ENCODE measurements around the gene LDLRAD2.
"Not testable (repeated sequence)": the region's sequence is repeated elsewhere in the genome, so short reads cannot be mapped to it uniquely, and the experiment has no call there.

Gene LDLRAD2

DNA sequence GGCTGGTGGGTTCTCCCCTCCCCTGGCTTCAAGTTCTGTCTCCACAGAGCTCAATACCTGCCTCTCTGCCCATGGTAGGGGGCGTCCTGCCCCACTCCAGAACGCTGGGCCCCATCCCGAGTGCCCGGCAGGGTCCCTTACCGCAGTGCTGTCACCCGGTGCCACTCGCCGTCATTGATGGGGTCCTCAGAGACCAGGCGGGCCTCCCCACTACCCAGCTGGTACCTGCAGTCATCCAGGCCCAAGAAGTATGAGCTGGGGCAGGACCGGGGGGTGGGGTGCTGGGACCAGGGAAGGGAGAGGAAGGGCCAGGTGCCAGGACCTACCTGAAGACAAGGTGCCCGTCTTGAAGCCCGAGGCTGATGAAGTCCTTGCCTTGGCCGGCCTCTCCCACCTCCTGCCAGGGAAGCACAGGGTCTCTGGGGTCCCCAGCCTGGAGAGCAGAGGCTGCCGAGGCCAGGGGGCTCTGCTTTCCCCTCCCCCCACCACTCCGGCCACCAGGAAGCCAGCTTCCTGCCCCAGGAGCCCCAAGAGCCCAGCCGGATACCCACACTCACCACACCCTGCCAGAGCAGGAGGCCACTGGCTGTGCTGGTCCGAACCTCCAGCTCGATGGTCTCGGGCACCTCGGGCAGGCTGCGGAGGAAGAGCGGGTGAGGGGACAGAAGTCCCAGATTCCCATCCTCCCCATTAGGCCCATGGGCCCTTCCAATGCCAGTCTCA lies 12.1 kb downstream of the LDLRAD2 start:
- no peak for DNase-seq (ENCODE audit: low spot score)

GRCh38 chr1:21824926-21825325 lies 12.9 kb downstream of the LDLRAD2 start:
- DNase-seq (ENCODE audit: low spot score): no peak

- DNase-seq (ENCODE audit: low spot score): no peak
These were observed 13.3 kb downstream of the LDLRAD2 start for GRCh38 chr1:21825393-21825792.

- DNase-seq (ENCODE audit: low spot score): not testable (repeated sequence)
These were observed 14.6 kb downstream of the LDLRAD2 start for GRCh38 chr1:21826694-21827093.

DNA sequence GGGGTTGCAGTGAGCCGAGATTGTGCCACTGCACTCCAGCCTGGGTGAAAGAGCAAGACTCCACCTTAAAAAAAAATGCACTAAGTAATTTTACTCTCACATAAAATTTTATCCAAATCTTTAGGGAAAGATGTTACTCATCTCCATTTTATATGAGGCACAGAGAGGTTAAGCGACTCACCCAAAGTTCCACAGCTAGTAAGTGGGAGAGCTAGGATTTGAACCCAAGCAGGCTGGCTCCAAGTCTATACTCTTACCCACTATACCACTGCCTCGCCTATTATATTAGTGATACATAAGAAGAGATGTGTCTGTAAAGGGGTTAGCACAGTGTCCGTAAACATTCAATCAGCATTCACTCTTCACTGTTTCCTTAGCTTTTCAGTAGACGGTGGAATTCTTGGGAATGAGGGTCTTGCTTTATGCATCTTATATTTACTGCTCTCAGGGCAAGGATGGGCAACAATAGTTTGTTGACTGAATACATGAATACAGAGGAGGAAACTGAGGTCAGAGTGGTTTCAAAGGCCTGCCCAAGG lies 15.1 kb downstream of the LDLRAD2 start:
- no peak for DNase-seq (ENCODE audit: low spot score)

GRCh38 chr1:21828075-21828474 lies 16.0 kb downstream of the LDLRAD2 start:
- DNase-seq (ENCODE audit: low spot score): no peak

DNA sequence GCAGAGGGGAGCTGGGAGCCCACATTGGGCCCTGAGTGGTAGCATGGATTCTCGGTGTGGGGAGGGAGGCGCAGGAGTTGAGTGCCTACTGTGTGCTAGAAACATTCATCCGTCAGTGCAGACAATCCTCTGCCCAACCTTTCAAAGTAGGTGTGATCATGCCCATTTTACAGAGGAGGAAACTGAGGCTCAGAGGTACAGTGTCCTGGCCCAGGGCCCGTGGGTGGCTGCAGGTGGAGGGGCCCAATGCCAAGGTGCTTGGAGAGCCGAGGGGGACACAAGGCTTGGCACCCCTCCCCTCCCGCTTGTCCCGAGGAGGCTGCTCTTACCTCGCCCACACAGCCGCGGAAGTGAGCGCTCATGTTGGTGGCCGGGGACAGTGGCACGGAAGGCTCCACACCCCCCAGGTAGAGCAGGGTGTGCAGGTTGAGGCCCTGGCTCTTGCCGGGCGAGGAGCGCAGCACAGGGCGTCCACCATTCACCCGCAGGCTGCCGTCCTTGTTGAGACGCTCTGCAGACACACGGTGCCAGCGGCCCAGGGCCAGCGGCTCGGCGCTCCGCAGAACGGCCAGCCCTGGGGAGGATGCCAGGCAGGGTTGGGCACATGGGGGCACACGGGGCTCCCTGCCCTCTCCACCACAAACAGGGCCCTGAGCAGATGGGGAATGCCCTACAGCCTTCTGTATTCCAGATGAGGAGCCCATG lies 16.6 kb downstream of the LDLRAD2 start:
- DNase-seq (ENCODE audit: low spot score): no peak

GRCh38 chr1:21829294-21829693 lies 17.2 kb downstream of the LDLRAD2 start:
- DNase-seq (ENCODE audit: low spot score): no peak

GRCh38 chr1:21830792-21831453 lies 18.9 kb downstream of the LDLRAD2 start:
- no peak for DNase-seq (ENCODE audit: low spot score)

DNA sequence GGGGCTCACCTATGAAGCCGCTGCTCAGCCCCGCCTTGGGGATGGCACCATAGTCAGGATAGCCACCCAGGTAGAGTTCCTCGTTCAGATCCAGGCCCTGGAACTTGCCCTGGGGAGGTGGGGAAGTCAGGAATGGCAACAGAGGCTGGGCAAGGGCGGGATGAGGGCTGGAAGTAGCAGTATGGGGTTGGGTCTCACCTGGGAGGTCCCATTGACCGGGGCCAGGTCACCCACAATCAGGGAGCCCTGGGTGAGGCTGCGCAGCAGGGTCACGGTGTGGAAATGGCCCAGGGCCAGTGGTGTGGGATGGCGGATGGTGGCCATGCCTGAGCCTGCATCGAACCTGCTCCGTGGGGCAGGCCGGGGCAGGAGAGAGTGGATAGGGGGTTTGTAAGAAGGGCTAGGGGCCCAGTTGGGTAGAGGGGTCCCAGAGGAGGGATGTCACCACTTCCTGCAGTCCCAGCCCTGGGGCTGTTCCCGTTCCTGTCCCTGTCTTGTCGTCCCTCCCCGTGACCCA lies 19.4 kb downstream of the LDLRAD2 start:
- DNase-seq (ENCODE audit: low spot score): no peak

- no peak for DNase-seq (ENCODE audit: low spot score)
These were observed 21.4 kb downstream of the LDLRAD2 start for GRCh38 chr1:21833392-21833976.

- DNase-seq (ENCODE audit: low spot score): no peak
These were observed 22.0 kb downstream of the LDLRAD2 start for GRCh38 chr1:21834094-21834493.

DNA sequence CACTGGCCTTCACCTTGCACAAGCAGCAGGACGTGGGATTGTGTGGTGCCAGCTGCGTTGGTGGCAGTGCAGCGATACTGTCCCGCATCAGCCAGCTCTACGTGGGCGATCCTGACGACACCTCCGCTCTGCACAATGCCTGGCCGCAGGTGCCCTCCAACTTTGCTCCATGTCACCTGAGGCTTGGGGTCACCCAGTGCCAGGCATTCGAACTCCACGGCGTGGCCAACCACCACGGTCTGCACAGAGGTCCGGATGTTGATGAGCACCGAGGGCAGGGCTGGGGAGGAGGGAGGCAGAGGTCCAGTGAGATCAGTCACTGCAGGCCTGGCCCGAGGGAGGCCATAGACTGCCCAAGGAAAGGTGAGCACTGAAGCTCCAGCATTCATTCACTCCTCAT lies 22.6 kb downstream of the LDLRAD2 start:
- DNase-seq (ENCODE audit: low spot score): no peak

GRCh38 chr1:21836010-21836409 lies 23.9 kb downstream of the LDLRAD2 start:
- DNase-seq (ENCODE audit: low spot score): no peak

GRCh38 chr1:21836729-21837128 lies 24.7 kb downstream of the LDLRAD2 start:
- DNase-seq (ENCODE audit: low spot score): no peak

GRCh38 chr1:21837476-21837875 lies 25.4 kb downstream of the LDLRAD2 start:
- no peak for DNase-seq (ENCODE audit: low spot score)

GRCh38 chr1:21838359-21839157 lies 26.5 kb downstream of the LDLRAD2 start:
- no peak for DNase-seq (ENCODE audit: low spot score)

DNA sequence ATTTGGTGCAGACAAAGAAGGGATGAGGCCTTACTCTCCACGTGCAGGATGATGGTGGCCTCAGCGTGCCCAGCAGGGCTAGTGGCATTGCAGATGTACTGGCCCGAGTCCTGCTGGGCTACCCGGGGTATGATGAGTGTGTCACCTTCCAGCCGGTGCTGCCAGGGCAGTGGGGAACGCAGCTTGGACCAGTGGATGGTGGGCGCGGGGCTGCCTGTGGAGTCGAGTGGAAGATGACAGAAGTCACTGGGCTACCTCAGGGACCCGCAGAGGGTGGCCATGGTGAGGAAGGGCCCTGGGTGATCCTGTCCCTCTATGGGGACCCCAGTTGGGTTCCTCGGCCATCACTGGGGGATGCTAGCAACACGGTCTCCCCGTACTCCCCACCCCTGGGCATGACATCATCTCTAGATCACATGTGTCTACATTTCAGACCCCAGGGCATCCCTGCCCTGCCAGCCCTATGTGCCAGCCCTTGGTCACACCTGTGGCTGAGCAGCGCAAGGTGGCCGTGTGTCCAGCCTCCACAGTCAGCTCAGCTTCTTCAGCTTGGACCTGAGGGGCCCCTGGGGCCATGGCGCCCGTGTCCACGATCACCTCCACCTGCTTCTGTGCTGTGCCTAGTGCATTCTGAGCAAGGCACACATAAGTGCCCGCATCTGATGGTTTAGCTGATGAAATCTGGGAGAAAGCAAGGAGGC lies 27.4 kb downstream of the LDLRAD2 start:
- no peak for DNase-seq (ENCODE audit: low spot score)

- DNase-seq (ENCODE audit: low spot score): no peak
These were observed 28.9 kb downstream of the LDLRAD2 start for GRCh38 chr1:21840981-21841380.

- DNase-seq (ENCODE audit: low spot score): no peak
These were observed 29.9 kb downstream of the LDLRAD2 start for GRCh38 chr1:21841852-21842466.

Data from GM03348 (cell line).